DND-41 (cell line): Measurements from ENCODE around the gene OMA1.

Source experiments
- CTCF ChIP-seq: IDR thresholded peaks from 2 replicates; pipeline ENCODE4 v1.5.1; 2012; ENCODE audit warnings: borderline replicate concordance, low read length, moderate library complexity, mild to moderate bottlenecking; ENCODE audit not compliant: poor library complexity, severe bottlenecking; ENCODE audit errors: extremely low read depth
- EZH2 ChIP-seq: IDR thresholded peaks from 3 replicates; pipeline ENCODE4 v1.6.1; 2012; ENCODE audit warnings: borderline replicate concordance, low read depth, mild to moderate bottlenecking, moderate library complexity, low read length, inconsistent platforms; ENCODE audit not compliant: severe bottlenecking

- no peak for TF ChIP-seq CTCF
- TF ChIP-seq EZH2, result no peak
Measured at GRCh38 chr1:58566339-58566738, 19.8 kb upstream of the OMA1 start.
